ENCODE measurements around the gene MAPRE2.

The MAPRE2 gene

GRCh38 chr18:35024965-35025364 is 16.2 kb upstream of the MAPRE2 start:
- TF ChIP-seq CTCF (IDR thresholded peaks at IDR 0.05) = no peak
- no peak for TF ChIP-seq ZFX (IDR thresholded peaks at IDR 0.05; ENCODE audit: borderline replicate concordance)
- H3K27ac ChIP-seq = peak overlapping the region; percentile 53

- peak overlapping the region; percentile 53; the same call in 1 of the 2 replicates for H3K27ac ChIP-seq
- no peak for TF ChIP-seq CTCF (IDR thresholded peaks at IDR 0.05)
These were observed 14.7 kb upstream of the MAPRE2 start for GRCh38 chr18:35026407-35027061.

GRCh38 chr18:35027206-35027605 is 14.0 kb upstream of the MAPRE2 start:
- H3K27ac ChIP-seq = no peak overlapping the region
- TF ChIP-seq CTCF (IDR thresholded peaks at IDR 0.05) (no peak), ZFX (IDR thresholded peaks at IDR 0.05; ENCODE audit: borderline replicate concordance) (no peak)

GRCh38 chr18:35028536-35028935 is 12.7 kb upstream of the MAPRE2 start:
- TF ChIP-seq CTCF (IDR thresholded peaks at IDR 0.05) (no peak), ZFX (IDR thresholded peaks at IDR 0.05; ENCODE audit: borderline replicate concordance) (no peak)
- no peak overlapping the region for H3K27ac ChIP-seq

GRCh38 chr18:35029103-35029502 is 12.1 kb upstream of the MAPRE2 start:
- TF ChIP-seq CTCF (IDR thresholded peaks at IDR 0.05) (no peak), ZFX (IDR thresholded peaks at IDR 0.05; ENCODE audit: borderline replicate concordance) (no peak)
- no peak overlapping the region for H3K27ac ChIP-seq

GRCh38 chr18:35029770-35030169 is 11.4 kb upstream of the MAPRE2 start:
- no peak overlapping the region for H3K27ac ChIP-seq
- TF ChIP-seq ZFX (IDR thresholded peaks at IDR 0.05; ENCODE audit: borderline replicate concordance) = no peak
- TF ChIP-seq CTCF (IDR thresholded peaks at IDR 0.05) = no peak

- H3K27ac ChIP-seq = no peak overlapping the region
- TF ChIP-seq CTCF (IDR thresholded peaks at IDR 0.05) = no peak
- TF ChIP-seq ZFX (IDR thresholded peaks at IDR 0.05; ENCODE audit: borderline replicate concordance) = no peak
These were observed 10.8 kb upstream of the MAPRE2 start for GRCh38 chr18:35030277-35030989.
